GM10266 (cell line): ENCODE measurements around the gene MTMR10.

Experiments
- DNase-seq: peaks from one replicate; pipeline ENCODE4 v3.0.0; 2012; ENCODE audit errors: extremely low spot score
- CTCF ChIP-seq: IDR thresholded peaks from 2 replicates; pipeline ENCODE4 v1.5.1; 2012; ENCODE audit warnings: mild to moderate bottlenecking, low read depth; ENCODE audit not compliant: control insufficient read depth, insufficient read depth; ENCODE audit errors: missing control alignments

Gene MTMR10

GRCh38 chr15:30929064-30929669 lies 62.3 kb downstream of the MTMR10 start:
- no peak for TF ChIP-seq CTCF
- DNase-seq = no peak

GRCh38 chr15:30928076-30928475 lies 63.4 kb downstream of the MTMR10 start:
- TF ChIP-seq CTCF = no peak
- DNase-seq = no peak

- no peak for DNase-seq
- TF ChIP-seq CTCF = no peak
These were observed 64.2 kb downstream of the MTMR10 start for GRCh38 chr15:30927148-30927761.

- TF ChIP-seq CTCF = no peak
- no peak for DNase-seq
These were observed 65.3 kb downstream of the MTMR10 start for GRCh38 chr15:30926161-30926560.

GRCh38 chr15:30925686-30926085 lies 65.7 kb downstream of the MTMR10 start:
- TF ChIP-seq CTCF = no peak
- no peak for DNase-seq

GRCh38 chr15:30924353-30924752 lies 67.1 kb downstream of the MTMR10 start:
- no peak for TF ChIP-seq CTCF
- no peak for DNase-seq

GRCh38 chr15:30923429-30923828 lies 68.0 kb downstream of the MTMR10 start:
- no peak for TF ChIP-seq CTCF
- DNase-seq = no peak
